Small intestine (tissue), 7 donors: Measurements from ENCODE around the gene SHLD1. TPM values are rescaled to one million over a fixed set of nuclear protein-coding genes. Genes with fewer than 3 reads are reported as not detected.
A peak's percentile ranks its signal among the peaks of the same experiment; 100 is the strongest.

Experiments used
- DNase-seq, 2 donors: peaks; one replicate each; pipeline versions ENCODE4 v3.0.0 to v3.0.0-alpha.2; 2013
- FAIRE-seq: peaks from 2 replicates; lab custom pipeline; 2012; peaks lifted over from hg19 to GRCh38; lab: Jason Lieb, UNC
- H3K27ac ChIP-seq, 3 donors: one replicate each; pipeline ENCODE4 v1.5.1; 2013; ENCODE audit warnings: low read length in 2 of 3, mild to moderate bottlenecking in 2 of 3, control low read depth in 1 of 3, inconsistent platforms in 1 of 3, low read depth in 1 of 3, moderate library complexity in 1 of 3
- H3K27me3 ChIP-seq, 3 donors: one replicate each; pipeline ENCODE4 v1.6.1; 2013; ENCODE audit warnings: low read length in 3 of 3, inconsistent platforms in 1 of 3; ENCODE audit not compliant: control insufficient read depth in 3 of 3, insufficient read depth in 3 of 3
- H3K36me3 ChIP-seq, 3 donors: one replicate each; pipeline ENCODE4 v1.6.1; 2013; ENCODE audit warnings: low read length in 3 of 3, inconsistent platforms in 1 of 3, low read depth in 1 of 3, mild to moderate bottlenecking in 1 of 3, moderate library complexity in 1 of 3; ENCODE audit not compliant: control insufficient read depth in 3 of 3, insufficient read depth in 2 of 3
- H3K4me1 ChIP-seq, 3 donors: one replicate each; pipeline ENCODE4 v1.6.1; 2013; ENCODE audit warnings: low read length in 2 of 3, inconsistent platforms in 1 of 3, low read depth in 1 of 3, mild to moderate bottlenecking in 1 of 3, moderate library complexity in 1 of 3; ENCODE audit not compliant: control insufficient read depth in 3 of 3, insufficient read depth in 2 of 3
- H3K4me3 ChIP-seq, 3 donors: one replicate each; pipeline ENCODE4 v1.5.1; 2013; ENCODE audit warnings: low read length in 3 of 3, control low read depth in 1 of 3, inconsistent platforms in 1 of 3, low read depth in 1 of 3, mild to moderate bottlenecking in 1 of 3, moderate library complexity in 1 of 3
- H3K9me3 ChIP-seq, 2 donors: one replicate each; pipeline ENCODE4 v1.6.1; 2013; ENCODE audit warnings: low read depth in 1 of 2, low read length in 1 of 2; ENCODE audit not compliant: control insufficient read depth in 2 of 2, insufficient read depth in 1 of 2
- WGBS, 3 donors: extraction: QIAGEN DNeasy Blood & Tissue Kit; methylation state at CpG; one replicate each; pipeline ENCODE4 v1.1.7; 2013; 5-methylcytosine and 5-hydroxymethylcytosine counted together
- polyA plus RNA-seq, 4 donors: library from polyadenylated mRNA; stranded (reverse) in 3 of 4; unstranded in 1 of 4; fragments of 200-250 nt in 3 of 4; fragments of 120-200 nt in 1 of 4; gene quantifications; one replicate each; pipeline versions ENCODE4 v1.2.1 to v1.2.3, GENCODE V29; 2013
- donor health status: healthy with polysubstance abuse.
- donor health status: control.
- donor health status: control.
- donor health status: Bipolar disorder and iron deficiency.
- donor health status: healthy.

SHLD1 gene
- polyA plus RNA-seq, 4 donors = 12.3 to 19.2 (median 17.0) TPM

GRCh38 chr20:5786930-5787795 is 37.0 kb downstream of the SHLD1 start:
- FAIRE-seq (no peak), DNase-seq (peak in 1 of 2 donors; percentile 34)
- Histone ChIP-seq H3K9me3 (no peaks in the 10 kb centered on the region), H3K27me3 (no peaks in the 10 kb centered on the region), H3K4me3 (no peak overlapping the region), H3K27ac (no peak overlapping the region), H3K4me1 (peaks cover 3 to 22% (median 3%) of the 10 kb centered on the region in 3 donors), H3K36me3 (peaks cover 0 to 28% (median 0%) of the 10 kb centered on the region in 3 donors)
- WGBS, 3 donors = 90 to 94% (median 92%) methylated on average over 2 of the region's 2 CpGs

GRCh38 chr20:5787796-5788165 is 37.6 kb downstream of the SHLD1 start:
- Histone ChIP-seq H3K36me3 (peaks cover 0 to 28% (median 0%) of the 10 kb centered on the region in 3 donors), H3K4me1 (peaks cover 3 to 18% (median 3%) of the 10 kb centered on the region in 3 donors), H3K4me3 (no peak overlapping the region), H3K27me3 (no peaks in the 10 kb centered on the region), H3K9me3 (no peaks in the 10 kb centered on the region), H3K27ac (no peak overlapping the region)
- no peak for FAIRE-seq
- no peak for DNase-seq

GRCh38 chr20:5788385-5788895 is 38.2 kb downstream of the SHLD1 start:
- Histone ChIP-seq H3K4me3 (no peak overlapping the region), H3K27ac (no peak overlapping the region), H3K9me3 (no peaks in the 10 kb centered on the region), H3K27me3 (no peaks in the 10 kb centered on the region), H3K36me3 (peaks cover 0 to 26% (median 0%) of the 10 kb centered on the region in 3 donors), H3K4me1 (peaks cover 3 to 15% (median 3%) of the 10 kb centered on the region in 3 donors)
- 0 to 1% (median 1%) methylated on average over 3 of the region's 3 CpGs for WGBS, 3 donors
- FAIRE-seq (no peak), DNase-seq (peak; percentile 88)

DNA sequence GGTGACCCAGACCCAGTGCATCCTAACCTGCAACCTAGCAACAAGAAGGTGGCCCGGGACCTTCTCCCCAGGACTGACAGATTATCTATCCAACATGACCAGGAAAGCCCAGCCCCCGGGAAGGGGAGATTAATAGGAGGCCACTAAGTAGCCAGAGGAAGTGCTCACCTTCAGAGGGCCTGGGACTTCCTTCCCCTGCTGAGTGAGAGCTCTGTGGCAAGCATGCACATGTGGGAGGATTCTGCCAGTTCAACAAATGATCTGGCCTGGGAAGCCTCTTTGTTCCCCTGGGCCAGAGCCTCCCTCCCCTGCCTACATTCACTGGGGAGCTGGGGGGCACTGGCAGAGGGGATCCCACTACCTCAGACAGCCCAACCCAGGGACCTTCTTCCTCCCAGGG is 39.6 kb downstream of the SHLD1 start:
- 86 to 96% (median 96%) methylated on average over 2 of the region's 2 CpGs for WGBS, 3 donors
- DNase-seq (no peak), FAIRE-seq (no peak)
- H3K27me3 ChIP-seq = no peaks in the 10 kb centered on the region
- H3K4me1 ChIP-seq = peaks cover 0 to 11% (median 3%) of the 10 kb centered on the region in 3 donors
- no peak overlapping the region for H3K4me3 ChIP-seq
- H3K36me3 ChIP-seq = peaks cover 0 to 26% (median 0%) of the 10 kb centered on the region in 3 donors
- no peak overlapping the region for H3K27ac ChIP-seq
- no peaks in the 10 kb centered on the region for H3K9me3 ChIP-seq

DNA sequence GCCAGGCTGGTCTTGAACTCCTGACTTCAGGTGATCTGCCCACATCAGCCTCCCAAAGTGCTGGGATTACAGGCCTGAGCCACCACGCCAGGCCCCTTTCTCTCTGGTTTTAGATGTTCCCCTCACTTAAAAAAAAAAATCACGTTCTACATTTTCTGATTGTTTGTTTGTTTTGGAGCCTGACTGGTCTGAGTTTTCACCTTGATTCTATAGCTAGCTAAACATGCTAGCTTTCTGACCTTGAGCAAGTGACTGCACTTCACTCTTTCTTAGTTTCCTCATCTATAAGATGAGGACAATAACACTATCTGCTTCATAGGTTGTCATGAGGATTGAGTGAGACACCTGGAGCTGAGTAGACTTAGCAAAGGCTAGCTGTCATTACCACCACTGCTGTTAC is 43.7 kb downstream of the SHLD1 start:
- peaks cover 0 to 16% (median 0%) of the 10 kb centered on the region in 3 donors for H3K36me3 ChIP-seq
- H3K4me1 ChIP-seq = peaks cover 0 to 16% (median 2%) of the 10 kb centered on the region in 3 donors
- WGBS, 3 donors = 59 to 76% (median 68%) methylated on average over 2 of the region's 2 CpGs
- no peak overlapping the region for H3K27ac ChIP-seq
- no peaks in the 10 kb centered on the region for H3K27me3 ChIP-seq
- DNase-seq (no peak), FAIRE-seq (no peak)
- no peaks in the 10 kb centered on the region for H3K9me3 ChIP-seq
- no peak overlapping the region for H3K4me3 ChIP-seq

GRCh38 chr20:5796331-5797040 is 46.3 kb downstream of the SHLD1 start:
- Histone ChIP-seq H3K27ac (peak overlapping the region in 1 of 3 donors; percentile 71), H3K9me3 (no peaks in the 10 kb centered on the region), H3K27me3 (no peaks in the 10 kb centered on the region), H3K4me1 (peaks cover 0 to 16% (median 2%) of the 10 kb centered on the region in 3 donors), H3K4me3 (no peak overlapping the region), H3K36me3 (peaks cover 0 to 10% (median 0%) of the 10 kb centered on the region in 3 donors)
- DNase-seq (peak in 1 of 2 donors; percentile 48), FAIRE-seq (no peak)
- WGBS, 3 donors = 85 to 91% (median 86%) methylated on average over 8 of the region's 8 CpGs

DNA sequence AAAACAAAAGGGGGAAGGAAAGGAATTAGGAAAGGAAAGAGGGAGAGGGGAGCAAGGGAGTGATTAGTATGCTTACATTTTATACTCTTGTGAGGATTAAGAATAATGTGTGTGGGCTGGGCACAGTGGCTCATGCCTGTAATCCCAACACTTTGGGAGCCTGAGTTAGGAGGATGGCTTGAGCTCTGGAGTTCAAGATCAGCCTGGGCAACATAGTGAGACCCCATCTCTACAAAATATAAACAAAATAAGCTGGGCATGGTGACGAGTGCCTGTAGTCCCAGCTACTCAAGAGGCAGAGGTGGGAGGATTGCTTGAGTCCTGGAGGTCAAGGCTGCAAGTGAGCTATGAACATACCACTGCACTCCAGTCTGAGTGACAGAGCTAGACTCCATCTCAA is 47.0 kb downstream of the SHLD1 start:
- H3K4me3 ChIP-seq = no peak overlapping the region
- FAIRE-seq (no peak), DNase-seq (no peak)
- peak overlapping the region in 1 of 3 donors; percentile 71 for H3K27ac ChIP-seq
- 46 to 86% (median 47%) methylated on average over 1 of the region's 1 CpG for WGBS, 3 donors
- H3K9me3 ChIP-seq = no peaks in the 10 kb centered on the region
- H3K36me3 ChIP-seq = peaks cover 0 to 12% (median 0%) of the 10 kb centered on the region in 3 donors
- H3K27me3 ChIP-seq = no peaks in the 10 kb centered on the region
- peaks cover 0 to 16% (median 2%) of the 10 kb centered on the region in 3 donors for H3K4me1 ChIP-seq

- no peaks in the 10 kb centered on the region for H3K9me3 ChIP-seq
- peaks cover 0 to 17% (median 0%) of the 10 kb centered on the region in 3 donors for H3K36me3 ChIP-seq
- FAIRE-seq (no peak), DNase-seq (no peak)
- peak overlapping the region in 1 of 3 donors; percentile 71 for H3K27ac ChIP-seq
- no peaks in the 10 kb centered on the region for H3K27me3 ChIP-seq
- WGBS, 3 donors = 73 to 84% (median 77%) methylated on average over 7 of the region's 7 CpGs
- H3K4me3 ChIP-seq = no peak overlapping the region
- peaks cover 0 to 16% (median 2%) of the 10 kb centered on the region in 3 donors for H3K4me1 ChIP-seq
Observed at GRCh38 chr20:5797843-5798462, 47.8 kb downstream of the SHLD1 start.
